IPS DF 19.7 (cell line): Measurements from ENCODE around the gene GSTO1.
"Not testable (repeated sequence)": the region's sequence is repeated elsewhere in the genome, so short reads cannot be mapped to it uniquely, and the experiment has no call there.

Experiments
- DNase-seq: peaks from one replicate; pipeline ENCODE4 v3.0.0-alpha.2; 2013; ENCODE audit warnings: low read depth, low spot score

Gene GSTO1

GRCh38 chr10:104254493-104255310, at the start of gene GSTO1:
GSTO1 (plus strand) TSS chr10:104254892; CDS start chr10:104254929, 37 bp downstream.
- DNase-seq = no peak

- no peak for DNase-seq
These were observed 46.0 kb upstream of the GSTO1 start for GRCh38 chr10:104208730-104209129.

GRCh38 chr10:104209575-104210198, 45.0 kb upstream of the GSTO1 start:
- no peak for DNase-seq

DNA sequence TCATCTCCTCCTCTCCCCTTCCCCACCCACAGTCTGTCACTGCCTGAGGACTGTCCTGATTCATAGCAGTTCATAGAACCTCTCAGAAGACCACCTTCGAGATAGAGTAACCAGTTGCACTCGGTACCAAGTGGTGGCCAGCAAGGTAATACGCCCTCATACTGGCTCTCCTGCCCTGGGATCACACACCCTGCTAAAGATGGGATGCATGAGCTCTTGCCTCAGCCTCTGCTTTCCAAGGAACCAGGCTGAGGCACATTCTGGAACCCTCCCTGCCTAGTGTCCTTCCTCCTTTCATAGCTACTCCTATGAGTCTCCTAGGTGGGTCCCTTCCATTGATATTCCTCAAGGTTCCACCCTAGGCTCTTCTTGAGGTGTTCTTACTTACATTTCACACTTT, 38.1 kb upstream of the GSTO1 start:
- no peak for DNase-seq

DNA sequence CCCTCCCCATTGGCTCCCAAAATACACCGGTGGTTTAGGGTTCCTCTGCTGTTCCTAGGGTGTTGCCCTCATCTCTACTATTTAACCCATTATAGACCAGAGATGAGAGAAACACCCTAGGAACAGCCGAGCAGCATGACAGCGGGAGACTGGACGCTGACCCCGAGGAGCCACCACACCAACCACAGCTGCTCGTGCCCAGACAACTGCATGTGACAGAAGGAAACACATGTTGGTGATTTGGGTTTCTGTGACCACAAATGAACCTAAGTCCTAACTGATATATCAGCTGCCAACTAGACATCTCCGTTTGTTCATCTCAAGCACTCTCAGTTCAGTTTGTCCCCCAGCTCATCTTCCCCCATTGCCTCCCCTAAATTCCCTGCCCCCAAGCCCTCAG, 35.9 kb upstream of the GSTO1 start:
- no peak for DNase-seq

- no peak for DNase-seq
These were observed 34.2 kb upstream of the GSTO1 start for GRCh38 chr10:104220522-104220921.

- DNase-seq = no peak
These were observed 31.4 kb upstream of the GSTO1 start for GRCh38 chr10:104223304-104223703.

GRCh38 chr10:104230490-104230889, 24.2 kb upstream of the GSTO1 start:
- no peak for DNase-seq

- DNase-seq = peak; percentile 76
These were observed 22.7 kb upstream of the GSTO1 start, which contains the start of gene CFAP43 for GRCh38 chr10:104231784-104232612. CFAP43 (minus strand) TSS chr10:104232364; CDS start chr10:104232246, 118 bp downstream.

DNA sequence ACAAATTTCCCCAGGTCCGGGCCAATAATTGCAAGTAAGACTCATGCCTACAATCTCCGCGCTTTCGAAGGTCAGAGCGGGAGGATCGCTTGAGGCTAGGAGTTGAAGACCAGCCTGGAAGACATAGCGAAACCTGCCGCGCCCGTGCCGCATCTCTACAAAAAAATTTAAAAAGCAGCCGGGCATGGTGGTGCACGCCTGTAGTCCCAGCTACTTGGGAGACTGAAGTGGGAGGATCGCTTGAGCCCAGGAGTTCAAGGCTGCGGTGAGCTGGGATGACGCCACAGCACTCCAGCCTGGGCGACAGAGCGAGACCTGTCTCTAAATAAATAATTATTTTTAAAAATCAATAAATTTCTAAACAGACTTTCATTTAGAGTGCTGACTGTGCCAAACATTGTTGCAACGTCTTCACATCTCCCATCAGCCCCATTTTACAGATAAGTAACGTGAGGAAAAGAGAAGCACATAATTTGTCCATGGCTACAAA, 22.0 kb upstream of the GSTO1 start:
- DNase-seq = no peak

DNA sequence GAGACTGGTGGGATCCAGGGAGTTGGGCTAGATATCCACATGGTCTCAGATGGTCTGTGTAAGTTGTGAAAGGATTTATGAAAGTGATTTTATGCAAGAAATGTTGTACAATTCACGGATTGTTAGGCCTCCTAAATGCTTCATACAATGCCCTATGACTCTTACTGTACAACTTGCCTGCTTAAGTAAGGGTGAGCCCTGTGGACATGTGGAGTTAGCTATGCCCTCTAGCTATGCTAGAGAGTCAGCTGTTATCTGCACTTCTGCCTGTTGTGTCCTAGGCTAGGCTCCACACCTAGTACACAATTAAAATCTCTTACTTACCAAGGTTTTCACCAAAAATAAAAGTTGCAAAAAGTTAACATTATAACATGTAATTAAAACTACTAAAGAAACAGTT, 20.9 kb upstream of the GSTO1 start:
- no peak for DNase-seq

DNA sequence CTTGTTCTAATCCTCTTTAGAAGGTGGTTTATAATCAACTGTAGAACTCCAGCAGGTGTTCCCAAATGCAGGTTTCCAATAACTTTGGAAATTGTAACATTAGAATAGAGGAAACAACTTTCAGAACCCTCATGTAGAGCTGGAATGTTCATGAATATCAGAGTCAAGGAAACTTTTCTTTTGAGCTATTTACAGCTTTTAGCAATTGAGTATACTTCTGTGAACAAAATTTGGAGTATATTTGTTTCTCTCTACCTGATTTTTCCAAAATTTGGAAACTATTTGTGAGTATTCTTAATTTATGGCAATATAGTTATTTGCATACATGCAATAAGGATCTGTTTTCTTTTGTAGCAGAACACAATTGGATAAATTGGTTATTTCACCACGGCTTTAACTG, 19.8 kb upstream of the GSTO1 start:
- DNase-seq = no peak

DNA sequence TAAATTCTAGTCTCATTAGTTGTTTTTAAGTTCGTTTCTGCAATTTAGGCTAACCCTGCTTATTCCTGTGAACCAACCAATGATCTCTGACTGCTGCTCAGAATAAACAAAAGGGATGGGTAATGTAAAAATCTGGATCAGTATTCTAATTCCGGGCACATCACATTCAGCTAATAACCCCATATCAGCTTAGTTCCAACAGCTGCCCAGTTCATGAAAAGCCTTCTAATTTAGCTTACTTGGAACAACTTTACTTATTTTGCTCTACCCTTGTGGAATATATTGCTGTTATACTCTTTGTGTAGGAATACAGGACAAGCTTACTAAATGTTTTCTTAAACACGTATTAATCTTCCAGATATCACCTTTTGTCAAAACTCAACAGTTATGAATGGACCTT, 18.9 kb upstream of the GSTO1 start:
- DNase-seq = no peak

DNA sequence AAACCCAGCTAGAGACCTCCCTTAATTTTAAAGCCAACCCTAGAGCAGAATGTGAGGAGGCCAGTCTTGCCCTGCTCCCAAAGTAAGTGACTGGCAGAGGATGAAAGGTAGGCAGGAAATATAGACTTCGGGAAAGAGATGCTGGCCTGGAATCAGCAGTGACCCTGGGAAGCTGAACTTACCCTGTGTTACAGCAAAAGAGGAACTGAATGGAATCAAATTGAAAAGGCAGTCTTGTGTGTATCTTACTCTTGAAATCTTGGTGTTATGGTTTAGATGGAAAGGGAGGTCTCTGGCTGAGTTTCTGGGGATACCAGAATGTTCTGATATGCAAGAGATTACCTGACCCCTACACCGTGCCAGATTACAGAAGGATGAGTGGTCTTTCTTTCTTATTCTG, 14.6 kb upstream of the GSTO1 start:
- DNase-seq = no peak

DNA sequence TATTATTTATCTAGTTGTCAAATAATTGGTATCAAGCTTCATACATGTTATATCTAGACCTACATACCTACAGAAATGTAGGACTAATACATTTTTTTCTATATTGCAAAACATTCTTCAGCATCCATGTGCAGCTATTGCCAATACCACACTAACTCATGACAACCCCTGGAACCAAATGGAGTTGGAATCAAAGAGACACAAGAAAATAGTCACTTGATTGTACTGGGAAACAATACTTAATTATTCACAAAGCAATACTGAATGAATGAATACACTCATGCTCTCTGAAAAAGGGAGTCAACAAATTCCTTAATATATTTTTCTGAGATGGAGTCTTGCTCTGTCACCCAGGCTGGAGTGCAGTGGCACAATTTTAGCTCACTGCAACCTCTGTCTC, 12.1 kb upstream of the GSTO1 start:
- no peak for DNase-seq

DNA sequence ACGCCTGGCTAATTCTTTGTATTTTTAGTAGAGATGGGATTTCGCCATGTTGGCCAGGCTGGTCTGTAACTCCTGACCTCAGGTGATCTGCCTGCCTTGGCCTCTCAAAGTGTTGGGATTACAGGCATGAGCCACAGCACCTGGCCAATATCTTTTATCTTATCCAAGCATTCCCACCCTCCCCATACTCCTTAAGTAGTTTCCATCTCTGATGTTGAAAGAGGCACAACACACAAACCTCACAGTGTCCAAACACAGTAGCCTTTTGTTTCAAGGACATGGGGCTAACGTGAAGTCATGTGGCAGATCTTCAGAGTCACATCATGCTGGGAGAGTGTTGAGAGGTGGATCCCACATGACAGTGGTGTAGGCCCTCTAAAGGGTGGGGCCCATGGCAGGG, 11.7 kb upstream of the GSTO1 start:
- DNase-seq = not testable (repeated sequence)

GRCh38 chr10:104243512-104243911, 11.2 kb upstream of the GSTO1 start:
- no peak for DNase-seq

DNA sequence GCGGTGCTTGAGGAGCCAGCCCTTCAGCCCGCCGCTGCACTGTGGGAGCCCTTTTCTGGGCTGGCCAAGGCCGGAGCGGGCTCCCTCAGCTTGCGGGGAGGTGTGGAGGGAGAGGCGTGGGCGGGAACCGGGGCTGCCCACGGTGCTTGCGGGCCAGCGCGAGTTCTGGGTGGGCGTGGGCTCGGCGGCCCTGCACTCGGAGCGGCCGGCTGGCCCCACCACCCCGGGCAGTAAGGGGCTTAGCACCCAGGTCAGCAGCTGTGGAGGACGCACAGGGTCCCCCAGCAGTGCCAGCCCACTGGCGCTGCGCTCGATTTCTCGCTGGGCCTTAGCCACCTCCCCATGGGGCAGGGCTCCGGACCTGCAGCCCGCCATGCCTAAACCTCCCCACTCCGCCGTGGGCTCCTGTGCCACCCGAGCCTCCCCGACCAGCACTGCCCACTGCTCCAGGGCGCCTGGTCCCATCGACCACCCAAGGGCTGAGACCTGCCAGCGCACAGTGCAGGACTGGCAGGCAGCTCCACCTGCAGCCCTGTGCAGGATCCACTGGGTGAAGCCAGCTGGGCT, 9.5 kb upstream of the GSTO1 start:
- no peak for DNase-seq

DNA sequence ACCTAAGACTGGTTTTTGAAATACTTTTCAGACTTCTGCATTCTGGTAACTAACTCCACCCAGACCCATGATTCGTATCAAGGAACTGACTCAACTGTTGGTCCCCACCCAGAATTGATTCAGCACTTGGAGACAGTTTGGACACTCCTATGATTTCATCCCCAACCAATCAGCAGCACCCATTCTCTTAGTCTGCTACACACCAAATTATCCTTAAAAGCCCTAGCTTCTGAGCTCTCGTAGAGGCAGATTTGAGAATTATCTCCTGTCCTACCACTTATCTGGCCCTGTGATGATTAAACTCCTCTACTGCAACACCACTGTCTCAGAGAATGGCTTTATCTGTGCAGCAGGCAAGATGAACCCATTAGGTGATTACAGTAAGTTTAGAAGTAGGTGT, 7.7 kb upstream of the GSTO1 start:
- DNase-seq = no peak

- no peak for DNase-seq
These were observed 7.1 kb upstream of the GSTO1 start for GRCh38 chr10:104247513-104248146.

- not testable (repeated sequence) for DNase-seq
These were observed 5.8 kb upstream of the GSTO1 start for GRCh38 chr10:104248931-104249330.
